WTC11 (cell line): ENCODE results near the gene FAM3C.

Source experiments
- ESRRA ChIP-seq: sonication (generic); formaldehyde crosslinking; IDR thresholded peaks from 2 replicates; pipeline ENCODE4 v1.8.1; 2022; ENCODE audit warnings: mild to moderate bottlenecking, missing genetic modification reagents, borderline replicate concordance
- SP1 ChIP-seq: sonication (generic); formaldehyde crosslinking; conservative IDR thresholded peaks from 2 replicates; pipeline ENCODE4 v1.8.1; 2022; ENCODE audit warnings: missing genetic modification reagents
- TF ChIP-seq, protein P1 (sequence below): sonication (generic); formaldehyde crosslinking; IDR thresholded peaks from 2 replicates; pipeline ENCODE4 v1.8.1; 2023; ENCODE audit warnings: mild to moderate bottlenecking, missing genetic modification reagents, borderline replicate concordance
- TF ChIP-seq, protein P2 (sequence below): sonication (generic); formaldehyde crosslinking; IDR thresholded peaks from 2 replicates; pipeline ENCODE4 v1.8.1; 2022; ENCODE audit warnings: low read depth, mild to moderate bottlenecking, moderate library complexity, missing genetic modification reagents, borderline replicate concordance
- TF ChIP-seq, protein P3 (sequence below): fragments of 200-600 bp; IDR thresholded peaks from 2 replicates; pipeline ENCODE4 v1.8.0; 2022; ENCODE audit warnings: antibody characterized with exemption
- TF ChIP-seq, protein P4 (sequence below): sonication (generic); formaldehyde crosslinking; conservative IDR thresholded peaks from 2 replicates; pipeline ENCODE4 v1.8.1; 2022; ENCODE audit warnings: mild to moderate bottlenecking, missing genetic modification reagents

DNA sequence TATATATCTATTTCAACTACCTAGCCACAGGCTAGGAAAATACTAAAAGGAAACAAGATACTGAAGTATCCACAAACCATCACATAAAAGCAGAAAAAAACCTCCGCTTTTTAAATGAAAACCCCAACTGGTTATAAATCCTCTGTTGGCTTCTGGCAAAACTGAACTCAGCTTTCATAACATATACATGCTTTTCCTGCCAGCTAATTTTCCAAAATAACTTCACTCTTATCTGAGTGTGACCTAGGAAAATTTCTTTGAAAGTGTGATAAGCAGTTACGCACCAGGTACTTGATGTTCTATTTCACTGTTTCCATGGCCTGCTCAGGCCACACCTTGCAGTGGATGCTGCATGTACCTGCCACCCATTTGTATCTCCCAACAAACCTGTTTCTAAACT, 11.8 kb downstream of the FAM3C start:
- TF ChIP-seq, protein P1, sequence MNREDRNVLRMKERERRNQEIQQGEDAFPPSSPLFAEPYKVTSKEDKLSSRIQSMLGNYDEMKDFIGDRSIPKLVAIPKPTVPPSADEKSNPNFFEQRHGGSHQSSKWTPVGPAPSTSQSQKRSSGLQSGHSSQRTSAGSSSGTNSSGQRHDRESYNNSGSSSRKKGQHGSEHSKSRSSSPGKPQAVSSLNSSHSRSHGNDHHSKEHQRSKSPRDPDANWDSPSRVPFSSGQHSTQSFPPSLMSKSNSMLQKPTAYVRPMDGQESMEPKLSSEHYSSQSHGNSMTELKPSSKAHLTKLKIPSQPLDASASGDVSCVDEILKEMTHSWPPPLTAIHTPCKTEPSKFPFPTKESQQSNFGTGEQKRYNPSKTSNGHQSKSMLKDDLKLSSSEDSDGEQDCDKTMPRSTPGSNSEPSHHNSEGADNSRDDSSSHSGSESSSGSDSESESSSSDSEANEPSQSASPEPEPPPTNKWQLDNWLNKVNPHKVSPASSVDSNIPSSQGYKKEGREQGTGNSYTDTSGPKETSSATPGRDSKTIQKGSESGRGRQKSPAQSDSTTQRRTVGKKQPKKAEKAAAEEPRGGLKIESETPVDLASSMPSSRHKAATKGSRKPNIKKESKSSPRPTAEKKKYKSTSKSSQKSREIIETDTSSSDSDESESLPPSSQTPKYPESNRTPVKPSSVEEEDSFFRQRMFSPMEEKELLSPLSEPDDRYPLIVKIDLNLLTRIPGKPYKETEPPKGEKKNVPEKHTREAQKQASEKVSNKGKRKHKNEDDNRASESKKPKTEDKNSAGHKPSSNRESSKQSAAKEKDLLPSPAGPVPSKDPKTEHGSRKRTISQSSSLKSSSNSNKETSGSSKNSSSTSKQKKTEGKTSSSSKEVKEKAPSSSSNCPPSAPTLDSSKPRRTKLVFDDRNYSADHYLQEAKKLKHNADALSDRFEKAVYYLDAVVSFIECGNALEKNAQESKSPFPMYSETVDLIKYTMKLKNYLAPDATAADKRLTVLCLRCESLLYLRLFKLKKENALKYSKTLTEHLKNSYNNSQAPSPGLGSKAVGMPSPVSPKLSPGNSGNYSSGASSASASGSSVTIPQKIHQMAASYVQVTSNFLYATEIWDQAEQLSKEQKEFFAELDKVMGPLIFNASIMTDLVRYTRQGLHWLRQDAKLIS (CRISPR knock-in tag) = no peak
- TF ChIP-seq SP1 (CRISPR knock-in tag) (no peak), ESRRA (CRISPR knock-in tag) (no peak)
- TF ChIP-seq, protein P2, sequence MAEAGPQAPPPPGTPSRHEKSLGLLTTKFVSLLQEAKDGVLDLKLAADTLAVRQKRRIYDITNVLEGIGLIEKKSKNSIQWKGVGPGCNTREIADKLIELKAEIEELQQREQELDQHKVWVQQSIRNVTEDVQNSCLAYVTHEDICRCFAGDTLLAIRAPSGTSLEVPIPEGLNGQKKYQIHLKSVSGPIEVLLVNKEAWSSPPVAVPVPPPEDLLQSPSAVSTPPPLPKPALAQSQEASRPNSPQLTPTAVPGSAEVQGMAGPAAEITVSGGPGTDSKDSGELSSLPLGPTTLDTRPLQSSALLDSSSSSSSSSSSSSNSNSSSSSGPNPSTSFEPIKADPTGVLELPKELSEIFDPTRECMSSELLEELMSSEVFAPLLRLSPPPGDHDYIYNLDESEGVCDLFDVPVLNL = no peak
- TF ChIP-seq, protein P3, sequence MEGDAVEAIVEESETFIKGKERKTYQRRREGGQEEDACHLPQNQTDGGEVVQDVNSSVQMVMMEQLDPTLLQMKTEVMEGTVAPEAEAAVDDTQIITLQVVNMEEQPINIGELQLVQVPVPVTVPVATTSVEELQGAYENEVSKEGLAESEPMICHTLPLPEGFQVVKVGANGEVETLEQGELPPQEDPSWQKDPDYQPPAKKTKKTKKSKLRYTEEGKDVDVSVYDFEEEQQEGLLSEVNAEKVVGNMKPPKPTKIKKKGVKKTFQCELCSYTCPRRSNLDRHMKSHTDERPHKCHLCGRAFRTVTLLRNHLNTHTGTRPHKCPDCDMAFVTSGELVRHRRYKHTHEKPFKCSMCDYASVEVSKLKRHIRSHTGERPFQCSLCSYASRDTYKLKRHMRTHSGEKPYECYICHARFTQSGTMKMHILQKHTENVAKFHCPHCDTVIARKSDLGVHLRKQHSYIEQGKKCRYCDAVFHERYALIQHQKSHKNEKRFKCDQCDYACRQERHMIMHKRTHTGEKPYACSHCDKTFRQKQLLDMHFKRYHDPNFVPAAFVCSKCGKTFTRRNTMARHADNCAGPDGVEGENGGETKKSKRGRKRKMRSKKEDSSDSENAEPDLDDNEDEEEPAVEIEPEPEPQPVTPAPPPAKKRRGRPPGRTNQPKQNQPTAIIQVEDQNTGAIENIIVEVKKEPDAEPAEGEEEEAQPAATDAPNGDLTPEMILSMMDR = no peak
- TF ChIP-seq, protein P4, sequence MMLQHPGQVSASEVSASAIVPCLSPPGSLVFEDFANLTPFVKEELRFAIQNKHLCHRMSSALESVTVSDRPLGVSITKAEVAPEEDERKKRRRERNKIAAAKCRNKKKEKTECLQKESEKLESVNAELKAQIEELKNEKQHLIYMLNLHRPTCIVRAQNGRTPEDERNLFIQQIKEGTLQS (CRISPR knock-in tag) = no peak
